Measurements from ENCODE around the gene CDK8.

CDK8 gene

DNA sequence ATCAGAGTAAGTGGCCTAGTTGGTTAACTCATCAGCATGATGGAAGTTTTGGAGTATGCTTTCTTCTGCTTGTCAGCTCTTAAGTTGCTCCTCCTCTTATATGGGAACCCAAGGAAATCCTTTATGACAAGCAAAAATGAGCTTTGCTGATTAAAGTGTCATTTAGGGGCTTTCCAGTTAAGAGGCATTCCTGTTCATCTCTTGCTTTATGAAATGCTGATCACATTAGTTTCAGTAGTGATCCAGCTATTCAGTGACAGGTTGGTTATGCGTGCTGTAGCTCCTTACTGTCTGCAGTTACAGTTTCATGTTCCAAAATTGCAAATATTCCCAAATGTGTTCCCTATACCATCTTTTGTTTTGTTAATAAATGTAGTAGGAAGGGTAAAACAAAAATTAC is 146.6 kb downstream of the CDK8 start:
- no peak for DNase-seq

DNA sequence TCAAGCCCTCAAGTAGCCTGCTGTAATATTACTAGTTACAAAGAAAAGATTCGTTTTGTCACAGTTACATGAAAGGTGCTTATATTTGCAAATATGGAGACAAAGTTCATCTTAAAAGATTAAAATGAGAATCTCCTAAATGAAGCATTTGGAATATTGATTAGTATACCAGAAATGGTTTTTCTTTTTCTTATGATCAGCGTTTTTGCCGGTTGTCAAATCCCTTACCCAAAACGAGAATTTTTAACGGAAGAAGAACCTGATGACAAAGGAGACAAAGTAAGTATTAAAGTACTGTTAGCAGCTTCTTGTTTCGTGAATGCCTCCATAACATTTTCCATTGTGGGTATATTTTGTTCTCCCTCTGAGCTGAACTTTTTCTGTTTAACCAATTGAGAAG is 147.1 kb downstream of the CDK8 start:
- DNase-seq, result no peak

DNA sequence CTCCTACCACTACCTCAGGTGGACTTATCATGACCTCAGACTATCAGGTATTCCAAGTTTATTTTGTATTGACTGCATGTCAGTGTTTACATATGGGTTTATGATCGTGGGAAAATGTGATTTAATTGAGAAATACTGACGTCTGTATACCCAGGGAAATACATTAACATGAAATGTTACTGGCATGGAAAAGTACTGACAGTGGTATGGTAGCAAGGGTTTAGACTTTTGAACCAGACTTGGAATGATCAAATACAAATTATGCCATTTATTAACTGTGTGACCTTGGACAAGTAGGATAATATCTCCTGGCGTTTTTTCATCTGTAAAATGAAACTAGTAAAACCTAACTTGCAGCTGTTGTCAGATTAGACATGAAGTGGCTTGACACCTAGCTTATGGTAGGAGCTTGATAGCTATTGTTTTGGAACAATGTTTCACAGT is 147.7 kb downstream of the CDK8 start:
- no peak for DNase-seq

DNA sequence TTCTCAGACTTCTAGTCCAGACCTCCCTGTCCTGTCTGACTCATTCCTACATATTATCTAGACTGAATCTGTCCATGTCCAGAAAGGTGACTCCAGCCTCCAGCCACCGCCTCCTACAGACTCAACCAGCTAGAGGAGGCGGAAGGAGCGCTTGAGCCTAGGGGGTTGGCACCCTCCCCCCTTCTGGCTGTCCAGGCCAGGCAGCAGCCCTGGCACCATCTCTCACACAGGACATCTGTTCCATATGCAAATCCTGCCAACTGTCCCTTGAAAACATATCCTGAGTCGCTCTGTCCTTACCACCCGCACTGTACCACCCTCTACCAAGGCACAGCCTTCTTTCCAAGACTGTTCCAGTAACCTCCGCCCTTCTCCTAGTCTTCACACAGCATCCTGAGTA is 152.9 kb downstream of the CDK8 start:
- peak in 1 of 2 experiments; percentile 5 for DNase-seq

DNA sequence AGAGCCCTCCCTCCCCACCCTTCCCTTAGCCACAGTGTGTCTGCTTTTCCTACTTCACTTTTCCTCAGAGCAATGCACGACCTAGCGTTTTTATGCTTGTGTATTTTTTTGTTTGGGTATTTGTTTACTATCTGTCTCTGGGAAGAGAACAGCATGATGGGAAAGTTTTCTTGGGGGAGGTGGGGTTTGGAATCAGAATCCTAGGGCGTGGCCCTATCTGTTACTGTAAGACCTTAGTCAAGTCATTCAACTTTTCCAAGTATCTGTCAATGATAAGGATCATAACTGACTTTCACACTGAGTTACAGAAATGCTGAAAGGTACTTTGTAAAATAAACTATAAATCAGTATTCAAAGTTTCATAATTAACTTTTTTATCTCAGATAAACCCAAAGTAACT is 157.3 kb downstream of the CDK8 start:
- no peak for DNase-seq

DNA sequence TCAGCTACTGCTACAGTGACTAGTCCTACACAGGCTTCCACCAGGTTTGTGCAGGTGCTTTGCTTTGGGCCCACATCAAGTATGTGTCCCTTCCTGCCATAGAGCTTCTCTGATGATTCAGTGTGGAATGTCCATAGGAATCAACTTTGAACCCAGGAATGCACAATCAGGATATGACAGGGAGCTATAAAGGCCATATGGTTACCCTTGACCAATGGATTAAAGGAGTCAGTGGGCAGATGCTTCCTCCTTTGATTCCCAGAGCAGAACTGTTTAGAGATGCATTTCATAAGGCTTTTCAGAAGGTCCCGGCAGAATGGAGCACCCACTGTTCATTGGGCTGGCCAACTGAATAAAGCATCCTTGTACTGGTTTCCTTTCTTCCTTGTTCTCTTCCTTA is 158.3 kb downstream of the CDK8 start:
- DNase-seq, result no peak

DNA sequence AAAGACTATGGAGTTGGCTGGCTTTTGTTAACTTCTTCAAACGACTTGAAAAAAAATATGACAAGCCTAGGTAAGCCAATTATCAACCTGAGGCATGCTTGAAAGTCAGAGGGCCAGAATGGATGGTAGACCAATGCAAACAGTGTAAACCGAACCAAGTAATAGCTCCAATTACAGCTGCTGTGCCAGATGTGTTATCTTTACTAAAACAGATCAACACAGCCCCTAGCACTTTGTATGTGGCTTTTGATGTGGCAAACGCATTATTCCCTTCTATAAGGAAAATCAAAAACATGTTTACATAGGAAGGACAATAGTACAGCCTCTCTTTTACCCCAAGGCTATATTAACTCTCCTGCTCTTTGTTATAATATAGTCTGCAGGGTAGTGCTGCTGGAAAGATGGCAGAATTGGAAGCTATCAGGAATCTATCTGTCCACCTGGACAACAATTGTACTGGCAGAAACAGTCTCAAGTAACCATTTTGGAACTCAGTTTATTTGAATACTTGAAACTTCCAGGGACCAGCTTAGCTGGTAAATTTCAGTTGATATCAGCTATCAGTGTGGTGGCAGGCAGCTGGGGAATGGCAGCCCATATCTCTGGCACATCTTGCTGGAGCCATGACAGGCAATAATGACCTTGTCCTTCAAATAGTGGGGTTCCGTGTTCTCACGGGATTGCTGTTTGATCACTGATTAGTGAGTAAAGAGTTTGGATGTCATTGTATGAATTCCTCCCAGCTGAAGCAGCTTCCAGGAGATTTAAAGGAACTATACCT is 159.2 kb downstream of the CDK8 start:
- DNase-seq, result no peak

DNA sequence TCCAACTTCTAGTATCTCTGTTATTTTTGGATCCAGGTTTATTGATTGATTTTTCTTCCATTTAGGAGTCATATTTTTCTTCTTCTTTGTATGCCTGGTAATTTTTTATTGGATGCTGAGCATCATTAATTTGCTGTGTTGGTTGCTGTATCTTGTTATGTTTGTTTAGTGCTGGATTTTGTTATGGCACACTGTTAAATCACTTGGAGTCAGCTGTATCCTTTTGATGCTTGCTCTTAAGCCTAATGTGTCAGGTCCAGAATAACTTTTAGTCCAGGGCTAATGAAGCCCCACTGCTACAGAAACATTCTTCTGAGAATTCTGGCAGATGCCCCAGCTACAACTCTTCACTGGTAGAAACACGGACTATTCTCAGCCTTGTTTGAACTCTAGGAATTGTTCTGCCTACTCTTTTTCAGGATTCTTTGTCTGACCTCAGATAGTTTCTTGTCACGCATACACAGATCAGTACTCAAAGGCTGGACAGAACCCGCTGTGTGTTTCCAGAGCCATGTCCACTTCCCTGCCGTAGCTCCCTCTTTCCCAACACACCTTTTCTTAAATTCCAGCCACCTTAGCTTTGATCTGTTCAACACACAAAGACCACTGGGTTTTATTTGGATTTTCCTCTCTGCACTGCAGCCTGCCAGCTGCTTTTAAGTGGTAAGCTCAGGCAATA is 166.5 kb downstream of the CDK8 start:
- DNase-seq, result no peak

DNA sequence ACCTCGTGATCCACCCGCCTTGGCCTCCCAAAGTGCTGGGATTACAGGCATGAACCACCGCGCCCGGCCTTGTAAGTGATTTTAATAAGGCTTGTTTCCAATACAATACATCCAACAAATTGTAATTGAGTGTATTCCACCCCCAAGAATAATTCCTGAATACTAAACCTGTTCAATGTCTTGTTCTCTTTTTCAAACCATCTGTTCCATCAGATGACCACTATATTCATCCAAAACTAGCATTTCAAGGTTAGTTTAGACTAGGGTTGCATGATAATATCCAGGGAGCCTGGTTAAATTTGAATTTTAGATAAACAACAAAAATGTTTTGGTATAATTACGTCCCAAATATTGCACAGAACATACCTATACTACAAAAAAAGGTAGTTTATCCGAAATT is 168.1 kb downstream of the CDK8 start:
- DNase-seq, result peak in 1 of 2 experiments; percentile 17

DNA sequence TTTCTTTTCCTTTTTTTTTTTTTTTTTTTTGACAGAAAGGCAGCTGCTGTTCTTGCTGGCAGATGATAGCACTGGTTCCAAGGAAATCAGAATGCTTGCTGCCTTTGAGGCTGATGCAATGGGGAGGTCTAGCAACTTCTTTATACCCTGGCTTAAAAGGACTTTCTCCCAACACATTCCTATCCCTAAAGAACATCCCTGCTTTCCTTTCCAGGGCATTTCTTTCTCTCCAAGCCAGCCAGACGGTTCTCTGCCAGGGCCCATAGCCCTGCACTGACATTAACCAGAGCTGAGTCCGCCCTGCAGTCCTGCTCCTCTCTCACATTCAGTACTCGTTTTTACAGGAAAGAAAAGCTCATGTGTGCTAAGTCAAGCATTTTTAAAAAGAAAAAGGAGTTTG is 169.7 kb downstream of the CDK8 start:
- no peak for DNase-seq

DNA sequence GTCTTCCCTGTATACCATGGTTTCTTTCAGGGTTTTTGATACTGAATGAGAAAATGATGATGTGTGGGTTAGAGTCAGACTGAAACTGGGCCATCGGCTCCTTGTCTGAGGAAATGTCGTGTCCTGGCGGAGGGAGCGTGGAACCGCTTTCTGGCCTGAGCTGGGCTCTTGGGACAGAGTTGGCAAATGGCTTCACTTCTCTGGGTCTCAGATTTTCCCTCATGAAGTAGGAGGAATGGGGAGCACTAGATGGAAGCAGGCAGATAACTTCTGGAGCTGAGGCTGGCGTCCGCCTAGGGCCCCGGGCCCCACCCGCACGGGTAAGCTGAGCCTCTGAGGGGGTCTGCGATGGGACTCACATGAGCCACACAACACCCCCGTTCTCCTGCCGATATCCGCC is 170.3 kb downstream of the CDK8 start:
- no peak for DNase-seq

DNA sequence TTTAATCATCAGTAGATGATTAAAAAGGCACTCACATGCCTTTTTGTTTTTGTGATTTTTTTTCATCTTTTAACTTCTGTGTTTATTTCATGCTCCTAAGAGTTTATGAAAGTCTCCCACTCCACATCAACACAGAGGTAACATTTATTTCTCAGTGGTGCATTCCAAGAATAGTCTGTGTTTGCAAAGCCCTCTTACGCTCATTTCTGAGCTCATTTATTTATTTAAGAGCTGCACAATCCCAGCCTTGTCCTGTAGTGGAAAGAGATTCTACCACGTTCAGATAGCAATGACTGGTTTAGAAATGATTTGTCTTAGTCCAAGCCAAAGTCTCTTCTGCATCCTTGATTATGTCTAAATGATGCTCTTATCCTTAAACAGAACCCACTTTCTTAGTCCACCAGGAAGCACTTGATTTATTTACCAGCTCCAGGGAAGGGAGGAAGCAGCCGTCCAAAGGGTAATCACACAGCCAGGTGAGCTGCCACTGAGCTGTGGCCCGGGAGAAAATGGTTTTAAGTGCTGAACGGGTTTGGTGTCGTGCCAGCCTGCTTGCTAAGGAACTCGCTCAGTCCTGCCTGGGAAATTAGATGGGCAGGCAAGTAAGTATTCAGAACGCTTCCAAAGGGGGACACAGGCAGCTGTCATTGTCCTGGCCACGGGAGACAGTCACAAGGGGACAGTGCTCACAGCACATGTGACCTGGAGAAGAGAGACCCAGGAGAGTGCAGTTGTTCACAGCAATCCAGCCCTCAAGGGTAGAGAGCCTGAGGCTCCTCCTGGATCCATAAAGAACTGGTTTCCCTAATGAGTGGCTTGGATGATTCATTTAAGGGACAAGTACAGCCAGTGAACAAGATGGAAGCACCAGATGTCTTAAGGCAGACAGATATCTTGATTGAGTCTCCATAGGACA is 171.8 kb downstream of the CDK8 start:
- peak in 1 of 2 experiments; percentile 13 for DNase-seq

DNA sequence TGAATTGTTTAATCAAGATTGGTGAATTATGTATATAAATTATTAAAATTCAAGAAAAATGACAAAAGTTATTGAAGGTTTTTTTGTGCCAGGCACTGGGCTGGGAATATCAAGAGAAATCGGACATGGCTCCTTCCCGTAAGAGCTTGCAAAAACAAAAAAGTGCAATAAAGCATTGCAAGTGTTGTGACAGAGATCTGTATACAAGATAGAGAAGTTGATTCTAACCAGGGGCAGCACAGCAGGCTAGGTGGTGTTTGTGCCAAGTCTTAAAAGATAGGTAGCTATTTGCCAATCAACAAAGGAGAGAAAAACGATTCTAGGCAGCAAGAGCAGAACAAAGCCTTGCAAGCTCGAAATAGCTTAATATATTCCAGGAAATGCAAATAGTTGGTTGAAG is 179.8 kb downstream of the CDK8 start:
- no peak for DNase-seq

DNA sequence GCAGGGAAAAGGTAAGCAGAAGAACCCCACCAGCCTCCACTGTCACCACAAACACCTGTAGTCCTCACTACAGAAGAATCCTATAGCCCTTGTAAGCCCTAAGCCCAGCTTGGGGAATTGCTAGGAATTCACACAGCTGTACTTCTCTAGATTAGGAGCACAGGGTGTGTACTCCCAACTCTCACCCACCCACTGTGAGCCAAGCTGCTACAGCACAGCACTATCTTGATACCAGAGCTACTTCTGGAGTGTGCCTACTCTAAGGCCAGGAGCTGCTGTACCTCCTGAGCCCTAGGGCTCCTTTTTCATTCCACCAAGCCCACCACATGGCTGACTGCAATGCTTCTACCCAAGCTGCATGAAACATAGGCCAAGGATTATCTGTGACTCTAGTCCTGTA is 181.2 kb downstream of the CDK8 start:
- no peak for DNase-seq

DNA sequence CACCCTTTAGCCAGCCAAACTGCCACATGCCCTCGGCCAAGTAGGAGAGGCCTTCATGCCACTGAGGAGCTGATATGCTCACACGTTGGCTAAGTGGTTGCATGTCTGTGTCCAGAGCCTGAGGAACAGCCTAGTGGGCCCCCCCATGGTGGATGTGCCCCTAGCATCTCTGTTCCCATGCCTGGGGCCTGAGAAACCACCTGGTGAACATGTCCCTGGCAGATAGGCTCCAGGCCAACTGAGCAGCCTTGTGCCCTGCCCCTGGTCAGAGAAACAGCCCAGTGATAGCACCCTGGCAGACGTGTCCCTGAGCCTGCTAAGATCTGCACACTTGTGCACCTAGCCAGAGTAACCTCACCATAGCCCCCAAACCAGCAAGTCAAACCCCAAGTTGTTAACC is 181.7 kb downstream of the CDK8 start:
- DNase-seq, result no peak

DNA sequence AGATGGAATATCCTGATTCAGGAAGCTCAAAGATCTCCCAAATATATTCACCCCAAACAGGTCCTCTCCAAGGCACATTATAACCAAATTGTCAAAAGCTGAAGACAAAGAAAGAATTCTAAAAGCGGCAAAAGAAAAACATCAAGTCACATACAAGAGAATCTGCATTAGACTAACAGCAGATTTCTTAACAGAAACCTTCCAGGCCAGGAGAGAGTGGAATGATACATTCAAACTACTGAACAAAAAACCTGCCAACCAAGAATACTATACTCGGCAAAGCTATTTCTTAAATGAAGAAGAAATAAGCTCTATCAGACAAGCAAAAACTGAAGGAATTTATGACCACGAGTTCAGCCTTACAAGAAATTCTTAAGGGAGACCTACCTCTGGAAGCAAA is 183.0 kb downstream of the CDK8 start:
- no peak for DNase-seq

DNA sequence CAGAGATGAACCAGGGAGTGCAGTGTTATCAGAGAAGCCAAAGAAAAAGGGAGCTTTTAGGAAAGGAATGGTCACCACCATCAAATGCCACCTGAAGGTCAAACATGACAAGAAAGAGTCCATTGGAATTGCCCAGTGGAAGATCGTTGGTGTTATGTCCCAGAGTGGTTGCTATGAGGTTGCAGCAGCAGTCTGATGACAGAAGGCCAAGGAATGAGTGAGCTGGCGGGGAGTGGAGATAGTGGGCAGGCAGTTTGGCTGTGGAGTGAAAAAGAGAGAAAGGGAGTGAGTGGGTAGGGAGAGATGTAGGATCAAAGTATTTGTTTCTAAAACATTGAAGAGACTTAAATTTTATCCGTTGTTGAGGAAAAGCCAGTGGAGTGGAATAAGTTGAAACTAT is 186.2 kb downstream of the CDK8 start:
- DNase-seq, result no peak

DNA sequence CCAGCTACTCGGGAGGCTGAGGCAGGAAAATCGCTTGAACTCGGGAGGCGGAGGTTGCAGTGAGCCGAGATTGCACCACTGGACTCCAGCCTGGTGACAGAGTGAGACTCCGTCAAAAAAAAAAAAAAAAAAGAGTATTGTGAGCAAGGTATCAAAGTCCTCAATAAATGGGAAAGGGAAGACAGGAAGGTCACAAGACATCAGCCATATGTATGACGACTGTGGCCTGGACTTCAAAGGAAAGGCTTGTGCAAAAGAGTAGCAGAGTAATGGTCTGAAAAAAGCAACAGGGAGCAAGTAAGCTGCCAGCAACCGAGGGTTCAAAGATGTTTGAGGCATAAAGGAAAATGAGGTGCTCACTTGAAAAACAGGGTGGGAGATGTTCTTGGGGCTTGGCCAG is 187.5 kb downstream of the CDK8 start:
- no peak for DNase-seq

DNA sequence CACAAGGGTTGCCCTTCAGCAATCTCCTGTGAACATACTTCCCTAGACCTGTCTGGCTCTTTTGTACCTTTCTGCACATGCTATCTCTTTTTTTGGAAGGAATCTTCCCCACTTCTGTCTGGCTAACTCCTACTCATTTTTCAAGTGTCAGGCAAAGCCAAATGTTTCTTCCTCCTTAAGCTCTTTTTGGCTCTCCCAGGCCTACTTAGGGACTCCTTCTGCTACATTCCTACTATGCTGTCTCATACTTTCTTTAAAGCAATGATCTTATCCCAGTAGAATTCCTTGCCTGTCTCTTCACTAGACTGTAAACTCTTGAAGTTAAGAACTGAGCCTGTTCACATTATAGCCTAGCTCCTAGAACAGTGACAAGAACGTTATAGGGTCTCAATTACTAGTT is 188.6 kb downstream of the CDK8 start:
- DNase-seq, result no peak

DNA sequence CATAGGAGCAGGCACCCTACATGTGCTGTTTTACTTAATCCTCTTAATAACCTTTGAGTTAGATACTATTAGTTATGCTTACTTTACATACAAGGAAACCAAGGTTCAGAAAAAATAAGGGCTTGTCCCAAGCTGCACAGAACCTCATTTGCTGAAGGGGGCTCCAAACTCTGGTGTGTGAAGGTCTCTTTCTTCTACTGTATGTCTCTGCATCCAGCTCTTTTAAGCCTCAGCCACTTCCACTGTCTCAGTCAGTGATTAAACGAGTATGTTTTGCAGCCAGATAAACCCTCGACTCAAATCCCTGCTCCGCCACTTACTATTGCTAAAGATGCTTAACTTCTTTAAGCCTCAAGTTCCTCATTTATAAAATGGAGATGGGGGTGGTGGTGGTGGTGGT is 191.2 kb downstream of the CDK8 start:
- DNase-seq, result no peak

DNA sequence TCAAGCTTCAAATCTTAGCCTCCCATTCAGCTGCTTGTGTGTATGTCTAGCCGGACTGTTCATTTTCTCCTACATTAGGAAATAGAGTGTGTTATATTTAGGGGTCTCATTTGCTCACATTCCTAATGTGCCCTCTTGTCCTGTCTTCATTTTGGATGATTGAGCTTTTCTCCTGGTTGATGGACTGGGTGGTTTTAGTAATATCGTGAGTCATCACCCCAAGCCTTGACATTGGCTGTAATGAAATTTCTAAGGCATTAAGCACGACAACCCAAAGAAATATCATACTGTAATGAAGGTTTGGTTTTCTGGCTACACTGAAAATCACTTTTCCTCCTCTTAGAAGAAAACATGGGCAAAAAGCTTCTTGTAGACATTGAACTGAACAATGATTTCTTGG is 192.8 kb downstream of the CDK8 start:
- DNase-seq, result no peak

DNA sequence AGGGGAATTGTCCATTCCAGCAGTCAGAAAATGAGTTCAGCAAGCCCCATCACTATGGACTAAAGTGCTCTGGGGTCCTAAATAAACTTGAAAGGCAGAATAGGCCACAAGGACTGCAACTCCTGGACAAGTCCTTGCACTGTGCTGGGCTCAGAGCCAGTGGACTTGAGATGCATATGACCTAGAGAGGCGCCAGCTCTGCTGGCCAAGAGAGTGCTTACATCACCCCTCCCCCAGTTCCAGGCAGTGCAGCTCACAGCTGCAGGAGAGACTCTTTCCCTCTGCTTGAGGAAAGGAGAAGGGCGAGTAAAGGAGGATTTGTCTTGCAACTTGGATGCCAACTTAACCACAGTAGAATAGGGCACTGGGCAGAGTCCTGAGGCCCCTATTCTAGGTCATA is 194.1 kb downstream of the CDK8 start:
- DNase-seq, result no peak

DNA sequence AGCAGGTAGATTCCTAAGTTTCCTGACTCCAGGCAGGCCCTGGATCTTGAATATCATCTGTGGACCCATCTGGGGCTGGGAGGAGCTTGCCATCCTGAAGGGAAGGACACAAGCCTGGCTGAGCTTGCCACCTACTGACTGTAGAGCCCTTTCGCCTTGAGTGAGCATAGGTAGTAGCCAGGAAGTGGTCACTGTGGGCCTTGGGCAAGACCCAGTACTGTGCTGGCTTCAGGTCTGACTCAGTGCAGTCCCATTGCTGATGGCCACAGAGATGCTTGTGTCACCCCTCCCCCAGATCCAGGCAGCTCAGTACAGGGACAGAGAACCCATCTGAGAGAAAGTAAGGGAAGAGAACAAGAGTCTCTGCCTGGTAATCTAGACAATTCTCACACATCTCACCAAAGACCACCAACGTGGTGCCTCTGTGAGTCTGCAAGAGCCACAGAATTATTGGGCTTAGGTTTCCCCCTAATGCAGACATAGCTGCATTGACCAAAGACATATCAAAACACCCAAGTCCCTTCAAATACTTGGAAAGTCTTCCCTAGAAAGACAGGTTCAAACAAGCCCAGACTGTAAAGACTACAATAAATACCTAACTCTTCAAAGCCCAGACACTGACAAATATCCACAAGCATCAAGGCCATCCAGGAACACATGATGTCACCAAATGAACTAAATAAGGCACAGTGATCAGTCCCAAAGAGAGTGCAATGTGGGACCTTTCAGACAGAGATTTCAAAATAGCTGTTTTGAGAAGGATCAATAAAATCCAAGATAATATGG is 195.3 kb downstream of the CDK8 start:
- DNase-seq, result no peak

All from cerebellar nuclear complex (tissue), 1 donor.